Measurements from ENCODE around the gene SELENOP. TPM values are rescaled to one million over a fixed set of nuclear protein-coding genes. Genes with fewer than 3 reads are reported as not detected.

Gene SELENOP
- total and polyA plus RNA-seq, 2 of the 8 experiments (the other 6 are each of a cell fraction or from before 2014, with no cell fraction given) = 5.5 to 19.4 TPM

- no peak for TF ChIP-seq JUND (IDR thresholded peaks at IDR 0.05; ENCODE audit: low read length)
These were observed 2.6 kb downstream of the SELENOP start (continued) for GRCh38 chr5:42808888-42809611.
